GM18861 (cell line): ENCODE data around the gene TSPEAR.
"Not testable (repeated sequence)": the region's sequence is repeated elsewhere in the genome, so short reads cannot be mapped to it uniquely, and the experiment has no call there.

Experiments
- ATAC-seq: cut with Tn5 transposase; IDR thresholded peaks from one replicate; pipeline ENCODE4 v1.9.1; 2021; ENCODE audit not compliant: unreplicated experiment

TSPEAR gene

DNA sequence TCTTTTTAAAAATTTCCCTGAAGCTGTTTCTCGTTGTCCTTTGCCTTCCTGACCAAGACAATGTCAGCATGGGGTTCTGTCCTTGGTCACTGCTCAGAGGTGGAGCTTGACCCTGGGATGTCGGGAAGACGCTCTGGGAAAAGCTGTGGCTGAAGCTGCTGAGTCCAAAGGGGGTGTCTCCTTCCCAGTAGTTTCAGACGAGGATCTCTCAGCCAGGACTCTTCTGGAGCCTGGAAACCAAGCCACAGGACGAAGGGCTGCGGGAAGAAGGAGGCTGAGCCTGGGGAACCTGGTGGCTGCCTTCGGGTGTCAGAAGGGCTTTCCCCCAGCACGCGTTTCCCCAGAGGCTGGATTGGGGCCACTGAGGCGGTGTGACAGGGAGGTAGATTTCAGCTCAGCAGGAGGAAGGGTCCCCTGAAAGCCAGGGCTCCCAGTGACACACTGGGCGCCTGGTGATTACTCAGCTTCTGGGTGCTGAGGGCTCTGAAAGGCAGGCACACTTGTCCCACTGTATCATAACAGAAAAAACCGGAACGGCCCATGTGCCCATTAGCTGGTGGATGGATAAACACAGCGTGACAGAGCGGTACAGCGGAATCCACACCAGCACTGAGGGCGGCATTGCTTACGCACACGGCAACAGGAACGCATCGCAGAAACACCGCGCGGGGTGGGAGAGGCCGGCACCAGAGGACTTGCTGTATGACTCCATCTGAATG, 24.4 kb downstream of the TSPEAR start:
- no peak for ATAC-seq

GRCh38 chr21:44686000-44686781, 25.2 kb downstream of the TSPEAR start:
- ATAC-seq, result no peak

DNA sequence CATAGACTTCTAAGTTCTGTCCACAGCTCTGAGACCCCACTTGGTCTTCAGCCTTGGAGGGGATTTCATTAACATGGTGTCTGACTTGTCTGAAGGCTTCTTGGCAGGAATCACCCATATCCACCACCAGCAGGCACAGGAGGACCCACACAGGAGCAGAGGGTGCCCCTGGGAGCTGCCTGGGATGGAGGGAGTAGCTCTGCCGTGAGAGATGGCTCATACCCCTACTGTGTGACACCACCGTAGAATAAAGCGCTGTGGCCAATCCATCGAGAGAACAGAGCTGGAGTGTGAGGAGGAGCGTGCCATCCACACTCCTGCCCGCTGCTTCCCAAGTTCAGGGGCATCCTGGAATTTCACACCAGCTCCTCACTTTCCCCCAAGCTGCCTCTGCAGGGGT, 26.3 kb downstream of the TSPEAR start:
- ATAC-seq, result not testable (repeated sequence)

DNA sequence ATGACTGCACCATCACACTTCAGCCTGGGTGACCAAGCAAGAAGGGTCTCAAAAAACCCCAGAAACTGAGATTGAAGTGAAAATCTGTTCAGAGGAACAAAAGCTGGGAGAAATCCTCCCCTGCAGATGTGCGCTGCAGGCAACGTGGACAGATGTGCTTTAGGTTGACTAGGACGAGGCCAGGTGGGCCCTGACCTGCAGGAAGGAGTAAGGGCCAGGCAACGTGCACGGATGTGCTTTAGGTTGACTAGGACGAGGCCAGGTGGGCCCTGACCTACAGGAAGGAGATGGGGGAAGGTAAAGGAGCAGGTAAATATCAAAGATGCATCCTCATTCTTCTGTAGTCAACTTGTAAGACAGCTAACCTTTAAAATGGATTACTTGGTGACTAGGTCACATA, 26.9 kb downstream of the TSPEAR start:
- ATAC-seq, result no peak

DNA sequence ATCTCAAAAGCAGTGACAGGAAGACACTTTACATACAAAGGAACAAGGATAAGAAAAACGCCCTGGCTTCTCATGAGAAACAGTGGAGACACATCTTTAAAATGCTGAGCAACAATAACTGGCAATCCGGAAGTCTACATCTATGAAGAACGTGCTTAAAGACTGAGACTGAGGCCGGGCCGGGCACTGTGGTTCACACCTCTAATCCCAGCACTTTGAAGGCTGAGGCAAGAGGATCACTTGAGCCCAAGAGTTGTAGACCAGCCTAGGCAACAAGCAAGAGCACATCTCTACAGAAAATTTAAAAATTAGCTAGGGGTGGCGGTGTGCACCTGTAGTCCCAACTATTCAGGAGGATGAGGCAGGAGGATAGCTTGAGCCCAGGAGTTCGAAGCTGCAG, 27.3 kb downstream of the TSPEAR start:
- no peak for ATAC-seq

DNA sequence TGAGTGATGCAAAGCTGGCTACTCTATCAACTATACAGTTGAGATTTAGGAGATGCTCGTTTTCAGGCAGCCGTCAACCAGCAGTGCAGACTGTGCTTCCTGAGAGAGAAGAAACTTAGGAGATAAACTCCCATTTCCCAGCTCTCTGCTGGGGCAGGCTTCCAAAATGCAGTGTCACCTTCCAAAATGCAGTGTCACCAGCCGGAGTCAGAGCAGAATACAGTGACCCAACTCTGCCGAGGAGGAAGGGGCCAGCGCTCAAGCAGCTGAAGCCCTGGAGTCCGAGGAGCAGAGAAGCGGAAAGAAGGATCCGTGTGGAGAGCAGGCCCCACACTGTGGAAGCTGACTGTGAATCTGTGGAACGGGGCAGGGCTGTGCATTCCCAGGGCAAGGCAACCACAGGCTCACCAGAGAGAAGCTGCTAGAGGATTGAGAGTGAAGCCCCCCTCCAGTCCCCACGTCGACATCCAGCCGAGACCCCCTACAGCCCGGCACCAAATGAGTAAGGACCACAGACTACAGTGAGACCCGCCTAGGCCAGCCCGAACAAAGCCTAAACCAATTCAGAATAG, 28.7 kb downstream of the TSPEAR start:
- ATAC-seq, result no peak

GRCh38 chr21:44681861-44682579, 29.4 kb downstream of the TSPEAR start, which contains the start of gene KRTAP12-1:
Gene KRTAP12-1, minus strand, starts transcription at chr21:44682163. Its CDS starts 40 bp downstream, at chr21:44682123.
- ATAC-seq, result no peak

GRCh38 chr21:44681152-44681551, 30.2 kb downstream of the TSPEAR start:
- ATAC-seq, result no peak

- ATAC-seq, result no peak
Measured at GRCh38 chr21:44677881-44678280, 33.5 kb downstream of the TSPEAR start.

GRCh38 chr21:44671911-44672310, 39.5 kb downstream of the TSPEAR start:
- ATAC-seq, result no peak

- no peak for ATAC-seq
Measured at GRCh38 chr21:44670642-44671432, 40.5 kb downstream of the TSPEAR start.

DNA sequence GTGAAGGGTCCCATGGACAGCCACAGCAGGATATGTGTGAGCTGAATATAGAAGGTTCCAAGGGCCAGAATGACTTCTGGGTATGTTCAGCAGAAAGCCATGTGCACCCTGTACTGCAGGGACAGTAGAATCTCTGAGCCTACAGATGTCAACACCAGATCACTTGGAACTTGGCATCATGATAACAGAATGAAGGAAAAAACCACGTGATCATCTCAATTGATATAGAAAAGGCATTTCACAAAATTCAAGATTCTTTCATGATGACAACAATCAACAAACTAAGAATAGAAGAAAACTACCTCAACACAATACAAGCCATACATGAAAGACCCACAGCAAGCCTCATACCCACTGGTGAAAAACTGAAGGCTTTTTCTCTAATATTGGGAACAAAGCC, 43.8 kb downstream of the TSPEAR start:
- ATAC-seq, result no peak

DNA sequence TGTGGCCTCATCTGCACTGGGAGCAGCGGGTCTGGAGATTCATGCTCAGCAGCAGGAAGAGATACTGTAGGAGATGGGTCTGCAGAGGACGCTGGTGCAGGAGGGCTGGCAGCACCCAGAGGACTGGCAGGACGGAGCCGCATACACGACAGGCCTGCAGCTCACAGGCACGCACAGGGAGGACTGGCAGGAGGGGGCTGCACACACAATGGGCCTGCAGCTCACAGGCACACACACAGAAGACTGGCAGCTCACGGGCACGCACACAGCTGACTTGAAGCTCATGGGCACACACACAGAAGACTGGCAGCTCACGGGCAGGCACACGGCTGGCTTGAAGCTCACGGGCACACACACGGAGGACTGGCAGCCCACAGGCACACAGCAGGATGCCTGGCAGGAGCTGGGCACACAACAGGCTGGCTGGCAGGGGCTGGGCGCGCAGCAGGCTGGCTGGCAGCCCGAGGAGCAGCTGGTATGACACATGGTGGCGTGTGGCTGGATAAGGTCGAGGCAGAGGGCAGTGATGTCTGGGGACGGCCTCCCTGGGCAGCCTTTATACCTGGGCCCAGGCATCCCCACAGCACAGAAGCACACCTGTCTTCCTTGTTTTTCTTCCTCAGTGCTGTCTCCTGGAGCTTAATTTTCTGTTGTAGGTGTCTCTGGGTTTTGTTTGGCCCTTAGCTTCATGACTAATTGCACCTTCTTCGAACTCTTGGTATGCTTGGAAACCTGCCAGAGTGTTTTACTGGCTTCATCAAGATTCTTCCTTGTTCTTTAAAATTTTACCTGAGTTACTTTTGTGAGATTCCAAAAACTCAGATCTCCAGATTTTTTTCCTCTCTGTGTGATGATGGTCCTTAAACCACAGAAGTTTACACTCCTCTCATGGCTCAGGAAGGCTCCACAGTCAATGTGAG, 44.7 kb downstream of the TSPEAR start, which contains the start of gene KRTAP12-2:
Gene KRTAP12-2, minus strand, starts transcription at position 527 of the 920 bp plus-strand sequence. Its CDS starts 41 bp downstream, at position 486.
- no peak for ATAC-seq

GRCh38 chr21:44664691-44665090, 46.7 kb downstream of the TSPEAR start:
- ATAC-seq, result no peak

- ATAC-seq, result not testable (repeated sequence)
Measured at GRCh38 chr21:44661567-44661966, 49.8 kb downstream of the TSPEAR start.

- no peak for ATAC-seq
Measured at GRCh38 chr21:44658913-44659595, 52.3 kb downstream of the TSPEAR start.

DNA sequence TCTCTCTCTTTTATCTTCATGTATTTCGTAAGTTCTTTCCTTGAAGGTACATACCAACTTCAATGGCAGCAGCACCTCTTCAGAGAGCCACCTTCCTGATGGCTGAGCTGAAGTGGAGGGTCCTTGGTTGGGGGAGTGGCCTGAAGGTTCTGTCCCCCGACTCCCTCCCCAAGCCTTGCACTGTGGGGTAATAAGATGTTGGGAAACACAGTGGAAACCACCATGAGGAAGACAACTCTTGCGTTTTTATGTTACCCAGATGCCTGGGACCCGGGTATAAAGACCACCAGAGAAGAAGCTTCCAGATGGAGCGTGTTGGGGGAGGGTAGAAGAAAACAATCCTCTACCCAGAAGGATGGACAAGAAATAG, 52.8 kb downstream of the TSPEAR start:
- ATAC-seq, result no peak

DNA sequence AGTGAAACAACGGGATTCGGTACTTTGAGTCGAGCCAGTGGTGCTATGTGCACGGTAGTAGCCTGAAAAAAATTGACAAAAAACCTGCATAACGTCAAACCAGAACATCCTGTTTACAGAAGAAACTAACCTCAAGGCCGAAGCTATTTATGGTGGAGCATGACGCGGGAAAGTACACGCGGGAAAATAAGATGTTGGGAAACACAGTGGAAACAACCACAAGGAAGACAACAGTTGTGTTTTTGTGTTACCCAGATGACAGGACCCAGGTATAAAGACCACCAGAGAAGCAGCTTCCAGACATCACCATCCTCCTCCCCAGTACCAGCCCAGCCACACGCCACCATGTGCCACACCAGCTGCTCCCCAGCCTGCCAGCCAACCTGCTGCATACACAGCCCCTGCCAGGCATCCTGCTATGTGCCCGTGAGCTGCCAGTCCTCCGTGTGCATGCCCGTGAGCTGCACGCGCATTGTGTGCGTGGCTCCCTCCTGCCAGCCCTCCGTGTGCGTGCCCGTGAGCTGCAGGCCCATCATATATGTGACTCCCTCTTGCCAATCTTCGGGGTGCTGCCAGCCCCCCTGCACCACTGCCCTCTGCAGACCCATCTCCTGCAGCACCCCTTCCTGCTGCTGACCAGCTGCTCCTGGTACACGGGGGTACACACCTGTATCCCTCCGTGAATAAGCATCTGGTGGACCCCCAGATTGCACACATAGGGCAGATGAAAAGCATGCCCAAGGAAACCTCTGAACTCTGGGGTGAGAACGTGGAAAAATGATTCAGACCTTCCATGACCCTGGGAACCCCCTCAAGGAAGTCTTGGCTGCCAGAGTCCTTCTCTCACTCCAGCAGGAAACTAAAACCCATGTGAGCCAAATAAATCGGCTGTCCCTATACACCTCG, 53.5 kb downstream of the TSPEAR start, which contains the start of gene KRTAP12-3:
Gene KRTAP12-3, plus strand, starts transcription at position 298 of the 906 bp plus-strand sequence. Its CDS starts 48 bp downstream, at position 346.
- ATAC-seq, result no peak
